Measurements from ENCODE around the gene ALX1.
"Not testable (repeated sequence)": the region's sequence is repeated elsewhere in the genome, so short reads cannot be mapped to it uniquely, and the experiment has no call there.

The ALX1 gene

GRCh38 chr12:85308374-85308773, 28.4 kb downstream of the ALX1 start:
- TF ChIP-seq POLR2AphosphoS5 (IDR thresholded peaks at IDR 0.05; ENCODE audit: low read depth, low read length) = no peak
- TF ChIP-seq POLR2A (IDR thresholded peaks at IDR 0.05; ENCODE audit: low read depth, low read length) = no peak
- TF ChIP-seq TAF1 (IDR thresholded peaks at IDR 0.05; ENCODE audit: borderline replicate concordance, low read depth, low read length) = no peak
- DNase-seq (ENCODE audit: insufficient read length) (no peak), FAIRE-seq (no peak)

- TF ChIP-seq POLR2A (IDR thresholded peaks at IDR 0.05; ENCODE audit: low read depth, low read length) = no peak
- no peak for TF ChIP-seq TAF1 (IDR thresholded peaks at IDR 0.05; ENCODE audit: borderline replicate concordance, low read depth, low read length)
- TF ChIP-seq POLR2AphosphoS5 (IDR thresholded peaks at IDR 0.05; ENCODE audit: low read depth, low read length) = no peak
- FAIRE-seq (no peak), DNase-seq (ENCODE audit: insufficient read length) (no peak)
Observed at GRCh38 chr12:85309125-85309566, 29.1 kb downstream of the ALX1 start.

GRCh38 chr12:85310025-85310424, 30.0 kb downstream of the ALX1 start:
- DNase-seq (ENCODE audit: insufficient read length) = no peak
- no peak for TF ChIP-seq POLR2AphosphoS5 (IDR thresholded peaks at IDR 0.05; ENCODE audit: low read depth, low read length)
- TF ChIP-seq TAF1 (IDR thresholded peaks at IDR 0.05; ENCODE audit: borderline replicate concordance, low read depth, low read length) = no peak
- TF ChIP-seq POLR2A (IDR thresholded peaks at IDR 0.05; ENCODE audit: low read depth, low read length) = no peak
- no peak for FAIRE-seq

- no peak for TF ChIP-seq POLR2A (IDR thresholded peaks at IDR 0.05; ENCODE audit: low read depth, low read length)
- no peak for TF ChIP-seq POLR2AphosphoS5 (IDR thresholded peaks at IDR 0.05; ENCODE audit: low read depth, low read length)
- TF ChIP-seq TAF1 (IDR thresholded peaks at IDR 0.05; ENCODE audit: borderline replicate concordance, low read depth, low read length) = no peak
- no peak for FAIRE-seq
- no peak for DNase-seq (ENCODE audit: insufficient read length)
Observed at GRCh38 chr12:85310456-85311076, 30.5 kb downstream of the ALX1 start.

- not testable (repeated sequence) for FAIRE-seq; DNase-seq (ENCODE audit: insufficient read length)
Observed at GRCh38 chr12:85317866-85318636, 38.0 kb downstream of the ALX1 start.

GRCh38 chr12:85322715-85323114, 42.7 kb downstream of the ALX1 start:
- DNase-seq (ENCODE audit: insufficient read length) = no peak
- no peak for FAIRE-seq
- no peak for TF ChIP-seq POLR2AphosphoS5 (IDR thresholded peaks at IDR 0.05; ENCODE audit: low read depth, low read length)
- no peak for TF ChIP-seq POLR2A (IDR thresholded peaks at IDR 0.05; ENCODE audit: low read depth, low read length)
- TF ChIP-seq TAF1 (IDR thresholded peaks at IDR 0.05; ENCODE audit: borderline replicate concordance, low read depth, low read length) = no peak

GRCh38 chr12:85325442-85325841, 45.4 kb downstream of the ALX1 start:
- TF ChIP-seq POLR2AphosphoS5 (IDR thresholded peaks at IDR 0.05; ENCODE audit: low read depth, low read length) = no peak
- no peak for TF ChIP-seq TAF1 (IDR thresholded peaks at IDR 0.05; ENCODE audit: borderline replicate concordance, low read depth, low read length)
- TF ChIP-seq POLR2A (IDR thresholded peaks at IDR 0.05; ENCODE audit: low read depth, low read length) = no peak
- FAIRE-seq (no peak), DNase-seq (ENCODE audit: insufficient read length) (no peak)

GRCh38 chr12:85329913-85330312, 49.9 kb downstream of the ALX1 start:
- DNase-seq (ENCODE audit: insufficient read length) (no peak), FAIRE-seq (no peak)
- TF ChIP-seq POLR2A (IDR thresholded peaks at IDR 0.05; ENCODE audit: low read depth, low read length) = no peak
- no peak for TF ChIP-seq POLR2AphosphoS5 (IDR thresholded peaks at IDR 0.05; ENCODE audit: low read depth, low read length)
- TF ChIP-seq TAF1 (IDR thresholded peaks at IDR 0.05; ENCODE audit: borderline replicate concordance, low read depth, low read length) = no peak

- FAIRE-seq = no peak
- DNase-seq (ENCODE audit: insufficient read length) = no peak
- TF ChIP-seq POLR2A (IDR thresholded peaks at IDR 0.05; ENCODE audit: low read depth, low read length) (no peak), TAF1 (IDR thresholded peaks at IDR 0.05; ENCODE audit: borderline replicate concordance, low read depth, low read length) (no peak)
Observed at GRCh38 chr12:85348779-85349178, 68.8 kb downstream of the ALX1 start.

GRCh38 chr12:85350356-85350755, 70.3 kb downstream of the ALX1 start:
- DNase-seq (ENCODE audit: insufficient read length) (no peak), FAIRE-seq (no peak)
- TF ChIP-seq POLR2AphosphoS5 (IDR thresholded peaks at IDR 0.05; ENCODE audit: low read depth, low read length) (no peak), TAF1 (IDR thresholded peaks at IDR 0.05; ENCODE audit: borderline replicate concordance, low read depth, low read length) (no peak), POLR2A (IDR thresholded peaks at IDR 0.05; ENCODE audit: low read depth, low read length) (no peak)

All from GM12892 (cell line).